ENCODE data around the gene KIF3C. TPM values are rescaled to one million over a fixed set of nuclear protein-coding genes. Genes with fewer than 3 reads are reported as not detected.
"Not testable (repeated sequence)": the region's sequence is repeated elsewhere in the genome, so short reads cannot be mapped to it uniquely, and the experiment has no call there.

The KIF3C gene
- total and polyA plus RNA-seq, 2 of the 8 experiments (the other 6 are each of a cell fraction or from before 2014, with no cell fraction given): 13.4 to 58.1 TPM

DNA sequence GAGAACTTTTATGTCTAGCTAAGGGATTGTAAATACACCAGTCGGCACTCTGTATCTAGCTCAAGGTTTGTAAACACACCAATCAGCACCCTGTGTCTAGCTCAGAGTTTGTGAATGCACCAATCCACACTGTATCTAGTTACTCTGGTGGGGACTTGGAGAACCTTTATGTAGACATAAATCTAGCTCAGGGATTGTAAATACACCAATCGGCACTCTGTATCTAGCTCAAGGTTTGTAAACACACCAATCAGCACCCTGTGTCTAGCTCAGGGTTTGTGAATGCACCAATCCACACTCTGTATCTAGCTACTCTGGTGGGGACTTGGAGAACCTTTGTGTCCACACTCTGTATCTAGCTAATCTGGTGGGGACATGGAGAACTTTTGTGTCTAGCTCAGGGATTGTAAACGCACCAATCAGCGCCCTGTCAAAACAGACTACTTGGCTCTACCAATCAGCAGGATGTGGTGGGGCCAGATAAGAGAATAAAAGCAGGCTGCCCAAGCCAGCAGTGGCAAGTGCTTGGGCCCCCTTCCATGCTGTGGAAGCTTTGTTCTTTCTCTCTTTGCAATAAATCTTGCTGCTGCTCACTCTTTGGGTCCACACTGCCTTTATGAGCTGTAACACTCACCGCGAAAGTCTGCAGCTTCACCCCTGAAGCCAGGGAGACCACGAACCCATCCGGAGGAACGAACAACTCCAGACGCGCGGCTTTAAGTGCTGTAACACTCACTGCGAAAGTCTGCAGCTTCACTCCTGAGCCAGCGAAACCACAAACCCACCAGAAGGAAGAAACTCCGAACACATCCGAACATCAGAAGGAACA is 66.1 kb downstream of the KIF3C start:
- H3K36me3 ChIP-seq (ENCODE audit: control insufficient read depth in 2 of 4, insufficient read depth in 4 of 4, low read length in 3 of 4); FAIRE-seq; H3K4me1 ChIP-seq (replicated peaks in 1 of 4; ENCODE audit: control insufficient read depth in 3 of 4, insufficient read depth in 4 of 4, low read length in 3 of 4); H4K20me1 ChIP-seq (replicated peaks in 1 of 2; ENCODE audit: control insufficient read depth in 1 of 2, insufficient read depth in 2 of 2, low read length in 2 of 2); H2AFZ ChIP-seq (ENCODE audit: low read length); H4K91ac ChIP-seq (replicated peaks; ENCODE audit: insufficient read length, low read length); H2AK5ac ChIP-seq (ENCODE audit: low read depth, low read length); POLR2A ChIA-PET (ENCODE audit: partially characterized antibody); H3K9ac ChIP-seq (replicated peaks in 1 of 4; ENCODE audit: extremely low read depth in 1 of 4, low read depth in 3 of 4, low read length in 3 of 4); H3K4me2 ChIP-seq (ENCODE audit: insufficient read depth in 1 of 2, low read depth in 2 of 2, low read length in 2 of 2); H3K23me2 ChIP-seq (ENCODE audit: low read depth, low read length); H3K4me3 ChIP-seq (ENCODE audit: extremely low read depth in 1 of 4, insufficient read depth in 2 of 4, low read depth in 3 of 4, low read length in 4 of 4); H2BK15ac ChIP-seq (ENCODE audit: low read length); H2BK5ac ChIP-seq (ENCODE audit: low read depth, low read length); H4K8ac ChIP-seq (ENCODE audit: extremely low read depth, insufficient read depth, low read length); H3K27ac ChIP-seq (ENCODE audit: low read depth, low read length); H3K56ac ChIP-seq (replicated peaks; ENCODE audit: insufficient read length, low read depth, low read length); H3K9me3 ChIP-seq (ENCODE audit: insufficient read depth in 2 of 2, low read depth in 1 of 2, low read length in 1 of 2); H3K4ac ChIP-seq (replicated peaks; ENCODE audit: insufficient read length, low read depth, low read length); H4K5ac ChIP-seq (ENCODE audit: insufficient read length, low read depth, low read length); H3K79me2 ChIP-seq (ENCODE audit: control insufficient read depth in 1 of 2, insufficient read depth in 2 of 2, low read length in 2 of 2); H2BK12ac ChIP-seq (ENCODE audit: low read depth, low read length); H2BK120ac ChIP-seq (replicated peaks; ENCODE audit: low read depth, low read length); DNase-seq (ENCODE audit: low read depth in 1 of 2, low spot score in 2 of 2); H3K27me3 ChIP-seq (replicated peaks in 1 of 4; ENCODE audit: control insufficient read depth in 3 of 4, extremely low read depth in 1 of 4, insufficient read depth in 3 of 4, low read length in 3 of 4); H3K14ac ChIP-seq (ENCODE audit: insufficient read length); H3K18ac ChIP-seq (ENCODE audit: extremely low read depth, low read length); H2BK20ac ChIP-seq (ENCODE audit: low read length); H3K23ac ChIP-seq (ENCODE audit: insufficient read length); H3K79me1 ChIP-seq (ENCODE audit: low read depth, low read length): not testable (repeated sequence)
- CTCF ChIA-PET (ENCODE audit: partially characterized antibody): interaction anchor here (0.7 to 3.7 kb wide), 3 partner anchors 35 to 71 kb away, joined by 3 to 27 read pairs (median 7); no protein-coding TSS in a partner anchor
- 91% methylated on average over 16 of the region's 16 CpGs; no CpG with 5 or more reads in 1 of the 2 experiments for WGBS, 2 experiments (ENCODE audit: extremely low coverage in 1 of 2, insufficient coverage in 1 of 2, insufficient read length in 1 of 2, insufficient replicate concordance in 2 of 2, low coverage in 1 of 2, low lambda C conversion rate in 2 of 2, missing lambda C conversion rate in 1 of 2)

All from H1 (cell line).